ENCODE measurements around the gene NFIL3.

NFIL3 gene

GRCh38 chr9:91421971-91422757 lies 1.5 kb downstream of the NFIL3 start:
- in situ Hi-C loops (cut with HindIII; ENCODE audit: low sequenced_read_pairs), result no loop called here

DNA sequence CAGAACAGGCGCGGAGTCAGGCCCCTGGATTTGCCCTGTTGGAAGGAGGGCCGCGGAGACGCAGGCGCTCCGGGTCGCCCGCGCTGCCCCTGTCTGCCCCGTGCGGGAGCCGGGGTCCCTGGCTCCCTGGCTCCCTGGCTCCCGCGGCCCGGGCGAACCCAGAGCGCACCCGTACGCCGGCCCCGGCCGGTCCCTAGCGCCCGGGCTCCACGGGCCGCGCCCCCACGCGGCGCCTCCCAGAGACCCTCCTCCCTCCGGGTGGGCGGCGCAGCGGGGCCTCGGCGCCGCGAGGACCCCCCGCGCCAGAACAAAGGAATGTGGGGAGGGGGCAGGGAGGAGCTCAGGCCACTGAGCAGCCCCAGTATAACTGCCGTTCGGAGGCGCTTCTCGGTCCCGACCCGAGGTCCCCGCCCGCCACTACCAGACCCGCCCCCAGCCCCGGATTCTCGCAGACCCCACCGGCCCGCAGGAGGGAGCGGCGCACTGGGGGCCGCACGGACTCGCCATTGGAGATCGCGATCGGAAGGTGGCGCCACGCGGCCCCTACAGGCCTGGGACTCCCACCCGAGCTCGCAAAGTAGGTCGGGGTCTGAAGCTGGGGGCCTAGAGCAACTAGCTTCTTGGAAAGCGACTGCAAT lies 2.4 kb downstream of the NFIL3 start:
- in situ Hi-C loops (cut with HindIII; ENCODE audit: low sequenced_read_pairs), result no loop called here

- in situ Hi-C loops (cut with HindIII; ENCODE audit: low sequenced_read_pairs), result no loop called here
Observed at GRCh38 chr9:91420501-91421127, 3.0 kb downstream of the NFIL3 start.

DNA sequence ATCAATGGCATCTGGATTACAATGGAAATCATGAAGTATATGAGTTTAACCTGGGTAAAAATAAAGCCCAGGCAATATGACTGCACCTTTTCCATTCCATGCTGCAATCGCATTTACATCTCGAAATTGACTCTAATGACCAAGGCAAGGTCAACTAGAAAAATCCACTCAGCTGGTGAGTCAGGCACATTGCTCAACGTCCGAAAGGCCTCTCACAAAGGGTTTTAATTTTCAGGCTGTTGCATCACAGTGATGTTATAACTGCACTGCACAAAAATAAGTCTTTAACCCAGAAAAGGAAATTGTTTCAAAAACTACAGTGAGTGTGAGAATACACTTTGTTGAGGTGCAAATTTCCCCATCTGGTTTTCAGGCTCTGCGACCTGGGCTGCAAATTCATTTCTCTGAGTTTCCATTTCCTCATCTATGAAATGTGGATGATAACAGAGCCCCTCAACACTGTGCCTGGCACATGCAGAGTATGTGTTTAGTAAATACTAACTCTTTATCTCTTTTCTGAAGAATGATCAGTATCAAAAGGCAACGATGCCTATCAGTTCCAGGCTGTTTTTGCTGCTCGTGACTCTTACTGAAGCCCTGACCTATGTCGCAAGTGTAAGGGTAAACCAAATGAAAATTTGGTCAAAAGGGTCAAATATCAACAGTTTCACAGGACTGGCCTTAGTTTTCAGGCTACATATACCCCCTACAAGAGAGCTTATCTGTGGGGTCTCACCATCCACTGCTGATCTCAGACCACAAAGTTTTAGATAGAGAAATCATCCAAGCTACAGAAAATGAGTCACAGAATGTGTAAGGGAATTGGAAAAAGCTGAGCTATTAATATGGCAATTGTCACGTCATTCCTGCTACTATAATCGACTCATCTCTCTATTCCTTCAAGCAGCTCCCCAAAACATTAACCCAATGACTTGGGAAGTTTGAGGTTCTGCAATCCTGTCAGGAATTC lies 4.1 kb downstream of the NFIL3 start:
- in situ Hi-C loops (cut with HindIII; ENCODE audit: low sequenced_read_pairs), result no loop called here

GRCh38 chr9:91418215-91418610 lies 5.4 kb downstream of the NFIL3 start:
- in situ Hi-C loops (cut with HindIII; ENCODE audit: low sequenced_read_pairs), result no loop called here

- in situ Hi-C loops (cut with HindIII; ENCODE audit: low sequenced_read_pairs), result no loop called here
Observed at GRCh38 chr9:91417602-91418214, 5.9 kb downstream of the NFIL3 start.

GRCh38 chr9:91416096-91416712 lies 7.4 kb downstream of the NFIL3 start:
- in situ Hi-C loops (cut with HindIII; ENCODE audit: low sequenced_read_pairs), result no loop called here

- in situ Hi-C loops (cut with HindIII; ENCODE audit: low sequenced_read_pairs), result no loop called here
Observed at GRCh38 chr9:91415290-91415689, 8.3 kb downstream of the NFIL3 start.

- in situ Hi-C loops (cut with HindIII; ENCODE audit: low sequenced_read_pairs), result no loop called here
Observed at GRCh38 chr9:91412941-91413340, 10.7 kb downstream of the NFIL3 start.

- in situ Hi-C loops (cut with HindIII; ENCODE audit: low sequenced_read_pairs), result no loop called here
Observed at GRCh38 chr9:91411096-91411771, 12.4 kb downstream of the NFIL3 start.

DNA sequence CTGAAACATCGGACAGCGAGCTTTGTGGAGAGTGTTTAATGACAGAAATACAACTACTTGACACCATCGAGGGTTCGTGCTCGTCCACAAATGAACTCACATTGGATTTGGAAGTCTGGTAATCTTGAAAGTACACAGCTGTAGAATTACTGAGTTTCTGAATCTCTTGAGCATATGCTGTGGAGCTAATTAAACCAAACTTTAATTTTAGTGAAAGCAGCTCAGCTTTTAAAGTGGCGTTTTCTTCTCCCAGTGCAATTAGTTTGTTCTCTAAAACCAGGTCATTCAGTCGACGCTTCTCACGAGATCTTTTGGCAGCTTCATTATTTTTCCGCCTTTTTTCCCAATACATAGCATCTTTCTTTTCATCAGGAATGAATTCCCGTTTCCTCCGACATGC lies 13.5 kb downstream of the NFIL3 start:
- in situ Hi-C loops (cut with HindIII; ENCODE audit: low sequenced_read_pairs), result no loop called here

- in situ Hi-C loops (cut with HindIII; ENCODE audit: low sequenced_read_pairs), result no loop called here
Observed at GRCh38 chr9:91408475-91408874, 15.2 kb downstream of the NFIL3 start.

GRCh38 chr9:91407580-91408318 lies 15.9 kb downstream of the NFIL3 start:
- in situ Hi-C loops (cut with HindIII; ENCODE audit: low sequenced_read_pairs), result no loop called here

DNA sequence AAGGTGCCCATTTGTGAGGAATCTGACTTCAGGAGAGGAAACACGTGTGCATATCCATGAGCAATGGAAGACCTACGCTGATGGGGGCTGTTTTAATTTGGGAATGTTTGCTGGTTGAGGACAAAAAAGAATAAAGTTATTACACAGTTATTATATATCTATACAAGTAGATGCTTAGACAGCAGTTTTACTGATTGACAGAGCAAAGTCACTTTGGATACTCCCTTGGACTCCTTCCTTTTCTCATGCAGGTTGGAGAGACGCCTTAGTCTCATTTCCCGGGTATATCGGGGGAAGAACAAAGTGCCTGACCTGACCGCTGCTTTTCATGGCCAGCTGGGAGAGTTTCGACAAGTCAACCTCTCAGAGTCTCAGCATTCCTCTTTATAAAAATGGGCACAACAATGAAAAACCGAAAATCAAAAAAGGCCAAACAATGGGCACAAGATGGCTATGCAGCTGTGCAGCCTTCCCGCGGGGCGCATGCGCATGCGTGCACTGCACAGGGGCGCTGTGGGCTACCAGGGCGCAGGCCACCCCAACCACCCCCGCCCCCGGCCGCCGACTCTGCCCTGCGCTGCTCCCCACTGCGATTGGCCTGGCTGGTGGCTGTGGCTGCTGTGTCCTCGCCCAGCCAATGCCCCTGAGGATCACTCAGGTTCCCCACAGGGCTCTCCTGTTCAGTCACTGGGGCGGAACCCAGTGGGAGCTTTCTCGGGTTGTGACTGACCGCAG lies 18.1 kb downstream of the NFIL3 start:
- in situ Hi-C loops (cut with HindIII; ENCODE audit: low sequenced_read_pairs), result no loop called here

DNA sequence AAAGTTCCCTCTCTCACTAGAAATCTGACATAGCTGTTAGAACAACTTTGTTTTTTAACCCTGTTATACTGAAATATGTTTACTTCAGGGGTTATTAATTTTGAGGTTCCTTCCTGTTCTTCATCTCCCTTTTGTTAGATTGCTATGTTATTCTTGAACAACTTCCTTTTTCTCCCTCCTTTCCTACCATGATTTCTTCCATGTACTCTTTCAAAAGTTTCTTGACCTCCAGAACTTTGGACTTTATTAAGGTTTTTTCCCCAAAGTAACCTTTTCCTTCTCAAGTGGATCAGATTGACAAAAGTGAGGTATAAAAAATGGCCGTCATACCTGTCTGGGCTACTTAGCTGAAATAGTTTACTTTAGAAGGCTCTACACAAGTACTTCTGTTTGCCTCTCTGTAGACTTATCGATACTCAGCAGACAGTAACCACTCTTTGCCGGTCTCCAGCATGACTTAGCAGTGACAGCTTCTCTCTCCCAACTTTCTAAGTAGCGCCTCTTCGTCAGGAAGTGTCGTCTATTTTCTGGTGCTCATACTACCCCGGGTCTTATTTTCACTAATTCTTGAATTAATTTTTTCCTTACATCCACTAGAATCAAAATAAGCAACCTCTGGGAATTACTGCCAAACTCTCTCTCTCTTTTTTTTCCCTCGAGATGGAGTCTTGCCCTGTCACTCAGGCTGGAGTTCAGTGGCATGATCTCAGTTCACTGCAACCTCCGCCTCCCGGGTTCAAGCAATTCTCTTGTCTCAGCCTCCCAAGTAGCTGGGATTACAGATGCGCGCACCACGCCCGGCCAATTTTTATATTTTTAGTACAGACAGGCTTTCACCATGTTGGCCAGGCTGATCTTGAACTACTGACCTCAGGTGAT lies 19.7 kb downstream of the NFIL3 start:
- in situ Hi-C loops (cut with HindIII; ENCODE audit: low sequenced_read_pairs), result no loop called here

DNA sequence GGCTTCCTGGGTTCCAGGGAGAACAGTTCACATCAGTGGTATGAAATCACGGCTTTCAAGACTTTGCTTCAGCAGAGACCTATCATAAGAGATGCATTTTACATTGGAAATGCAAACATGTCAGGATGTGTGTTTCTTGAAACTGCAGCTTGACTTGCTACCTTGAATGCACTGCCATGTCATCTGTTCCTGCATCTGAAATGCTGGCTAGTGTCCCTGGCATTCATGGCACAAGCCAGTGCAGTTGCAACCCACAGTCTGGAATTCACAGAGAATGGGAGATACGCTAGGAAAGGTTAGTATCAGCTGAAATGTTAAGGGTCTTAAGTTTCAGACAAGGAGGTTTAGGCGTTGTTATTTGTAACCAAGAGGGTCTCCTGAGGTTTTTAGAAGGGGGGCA lies 24.7 kb downstream of the NFIL3 start:
- in situ Hi-C loops (cut with HindIII; ENCODE audit: low sequenced_read_pairs), result loop anchor here (5.0 kb wide), 1 partner anchor 47 kb away; no protein-coding TSS in a partner anchor
